H9 (cell line): ENCODE measurements around the gene AXIN1. TPM values are rescaled to one million over a fixed set of nuclear protein-coding genes. Genes with fewer than 3 reads are reported as not detected.

Experiments used
- DNase-seq: peaks from one replicate; pipeline ENCODE4 v3.0.0-alpha.2; 2017
- H2AFZ ChIP-seq: one replicate; pipeline ENCODE4 v1.6.1; 2013; ENCODE audit warnings: mild to moderate bottlenecking, low read length, control low read depth, moderate library complexity
- H2AK5ac ChIP-seq: 2 replicates; pipeline ENCODE4 v1.6.1; 2013; ENCODE audit warnings: low read length, control low read depth, mixed read lengths; ENCODE audit not compliant: insufficient read length
- H2BK120ac ChIP-seq: one replicate; pipeline ENCODE4 v1.6.1; 2013; ENCODE audit warnings: low read depth, mild to moderate bottlenecking, low read length, control low read depth, inconsistent platforms; ENCODE audit not compliant: poor library complexity, severe bottlenecking
- H2BK12ac ChIP-seq: 2 replicates; pipeline ENCODE4 v1.6.1; 2013; ENCODE audit warnings: low read length, control low read depth, mixed read lengths, low read depth; ENCODE audit not compliant: insufficient read length
- H2BK15ac ChIP-seq: 2 replicates; pipeline ENCODE4 v1.6.1; 2013; ENCODE audit warnings: low read depth, low read length, control low read depth
- H2BK20ac ChIP-seq: one replicate; pipeline ENCODE4 v1.6.1; 2013; ENCODE audit warnings: low read depth, mild to moderate bottlenecking, low read length, control low read depth, inconsistent platforms; ENCODE audit not compliant: poor library complexity, severe bottlenecking
- H2BK5ac ChIP-seq: 2 replicates; pipeline ENCODE4 v1.6.1; 2013; ENCODE audit warnings: low read length, control low read depth, mixed read lengths; ENCODE audit not compliant: insufficient read length
- H3K14ac ChIP-seq: 2 replicates; pipeline ENCODE4 v1.6.1; 2013; ENCODE audit warnings: low read length, control low read depth; ENCODE audit not compliant: insufficient read depth
- H3K18ac ChIP-seq: 2 replicates; pipeline ENCODE4 v1.6.1; 2013; ENCODE audit warnings: low read depth, mild to moderate bottlenecking, mixed read lengths, low read length, control low read depth; ENCODE audit not compliant: insufficient read length
- H3K23ac ChIP-seq: 2 replicates; pipeline ENCODE4 v1.6.1; 2013; ENCODE audit warnings: low read length, control low read depth, mixed read lengths, low read depth; ENCODE audit not compliant: insufficient read length
- H3K23me2 ChIP-seq: 2 replicates; pipeline ENCODE4 v1.6.1; 2013; ENCODE audit warnings: low read depth, mild to moderate bottlenecking, mixed read lengths, low read length, control low read depth; ENCODE audit not compliant: insufficient read length, poor library complexity, severe bottlenecking
- H3K27ac ChIP-seq: 2 replicates; pipeline ENCODE4 v1.5.1; 2013; ENCODE audit warnings: low read length, control low read depth, mixed read lengths, low read depth; ENCODE audit not compliant: insufficient read length
- H3K27me3 ChIP-seq: 2 replicates; pipeline ENCODE4 v1.6.1; 2013; ENCODE audit warnings: low read length, control low read depth, inconsistent platforms; ENCODE audit not compliant: insufficient read depth
- H3K4ac ChIP-seq: 2 replicates; pipeline ENCODE4 v1.6.1; 2013; ENCODE audit warnings: low read depth, mild to moderate bottlenecking, control low read depth, inconsistent platforms, low read length, moderate library complexity
- H3K4me1 ChIP-seq: 2 replicates; pipeline ENCODE4 v1.6.1; 2013; ENCODE audit warnings: low read length, control low read depth, inconsistent platforms; ENCODE audit not compliant: insufficient read depth
- H3K4me2 ChIP-seq: 2 replicates; pipeline ENCODE4 v1.6.1; 2013; ENCODE audit warnings: low read length, control low read depth, mixed read lengths; ENCODE audit not compliant: insufficient read length, insufficient read depth
- H3K56ac ChIP-seq: 2 replicates; pipeline ENCODE4 v1.6.1; 2013; ENCODE audit warnings: low read depth, mild to moderate bottlenecking, mixed read lengths, low read length, control low read depth; ENCODE audit not compliant: insufficient read length
- H3K79me1 ChIP-seq: 2 replicates; pipeline ENCODE4 v1.6.1; 2013; ENCODE audit warnings: low read depth, mild to moderate bottlenecking, moderate library complexity, low read length, control low read depth, inconsistent platforms; ENCODE audit not compliant: insufficient read depth, poor library complexity, severe bottlenecking
- H3K79me2 ChIP-seq: 2 replicates; pipeline ENCODE4 v1.6.1; 2013; ENCODE audit warnings: low read length, control low read depth, inconsistent platforms; ENCODE audit not compliant: insufficient read depth
- H3K9ac ChIP-seq: 2 replicates; pipeline ENCODE4 v1.6.1; 2013; ENCODE audit warnings: low read length, control low read depth, mixed read lengths; ENCODE audit not compliant: insufficient read length; ENCODE audit errors: extremely low read depth
- H3K9me3 ChIP-seq: one replicate; pipeline ENCODE4 v1.6.1; 2013; ENCODE audit warnings: low read depth, low read length, inconsistent platforms; ENCODE audit not compliant: control insufficient read depth
- H3T11ph ChIP-seq: one replicate; pipeline ENCODE4 v1.6.1; 2013; ENCODE audit warnings: mild to moderate bottlenecking, low read length, control low read depth, inconsistent platforms
- H4K20me1 ChIP-seq: one replicate; pipeline ENCODE4 v1.6.1; 2013; ENCODE audit not compliant: control insufficient read depth, insufficient read length, insufficient read depth
- H4K5ac ChIP-seq: 2 replicates; pipeline ENCODE4 v1.6.1; 2013; ENCODE audit warnings: low read depth, mild to moderate bottlenecking, mixed read lengths, low read length, control low read depth; ENCODE audit not compliant: insufficient read length
- H4K8ac ChIP-seq: replicated peaks from 2 replicates; pipeline ENCODE4 v1.6.1; 2013; ENCODE audit warnings: low read length, control low read depth, mixed read lengths, low read depth; ENCODE audit not compliant: insufficient read length
- H4K91ac ChIP-seq: 2 replicates; pipeline ENCODE4 v1.6.1; 2013; ENCODE audit warnings: low read depth, mild to moderate bottlenecking, moderate library complexity, mixed read lengths, low read length, control low read depth; ENCODE audit not compliant: insufficient read length
- H3K27ac Mint-ChIP-seq, 3 experiments: 2 replicates in 2 of 3; 3 replicates in 1 of 3; pipeline ENCODE4 v1.8.0; 2020 to 2021; ENCODE audit warnings: mixed read lengths in 3 of 3, mild to moderate bottlenecking in 1 of 3, moderate library complexity in 1 of 3
- H3K27me3 Mint-ChIP-seq: 2 replicates; pipeline ENCODE4 v1.8.0; 2021; ENCODE audit warnings: low read depth, mild to moderate bottlenecking, moderate library complexity, mixed read lengths
- H3K36me3 Mint-ChIP-seq, 3 experiments: 2 replicates in 2 of 3; 3 replicates in 1 of 3; pipeline ENCODE4 v1.8.0; 2020 to 2021; ENCODE audit warnings: low read depth in 3 of 3, mixed read lengths in 3 of 3; ENCODE audit not compliant: insufficient read depth in 1 of 3
- H3K4me1 Mint-ChIP-seq, 2 experiments: 2 replicates each; pipeline ENCODE4 v1.8.0; 2020; ENCODE audit warnings: mixed read lengths in 2 of 2
- H3K4me3 Mint-ChIP-seq, 2 experiments: 2 replicates in 1 of 2; 3 replicates in 1 of 2; pipeline ENCODE4 v1.8.0; 2020 to 2021; ENCODE audit warnings: mild to moderate bottlenecking in 2 of 2, mixed read lengths in 2 of 2, moderate library complexity in 1 of 2
- H3K9me3 Mint-ChIP-seq, 2 experiments: 2 replicates in 1 of 2; 3 replicates in 1 of 2; pipeline ENCODE4 v1.8.0; 2020; ENCODE audit warnings: mild to moderate bottlenecking in 2 of 2, mixed read lengths in 2 of 2, moderate library complexity in 1 of 2
- CTCF ChIP-seq: fragments of 200-600 bp; sonication (generic); conservative IDR thresholded peaks from 3 replicates; pipeline ENCODE4 v1.8.0; 2021; ENCODE audit warnings: antibody characterized with exemption, mild to moderate bottlenecking
- WGBS: extraction: QIAGEN DNeasy Blood & Tissue Kit; methylation state at CpG from one replicate; pipeline ENCODE4 v1.1.7; 2013; ENCODE audit warnings: missing lambda C conversion rate, low lambda C conversion rate, mixed read lengths; ENCODE audit not compliant: insufficient read length; ENCODE audit errors: extremely low coverage; 5-methylcytosine and 5-hydroxymethylcytosine counted together
- total RNA-seq: library from RNA; stranded (reverse); gene quantifications from 2 replicates; pipeline ENCODE4 v1.2.1, GENCODE V29; 2021

The AXIN1 gene
- total RNA-seq, 1 experiment from 2014 or later, result 50.9 TPM

GRCh38 chr16:347203-347602 is 5.3 kb downstream of the AXIN1 start:
- no peak overlapping the region for H3K14ac ChIP-seq
- 0 out of 7 replicates have a peak overlapping the region, but pooled peaks of 1 of the 3 experiments have one; percentile 37 for H3K27ac Mint-ChIP-seq
- H3K4me2 ChIP-seq, result no peak overlapping the region
- H3K4me3 Mint-ChIP-seq, result no peak overlapping the region
- H2BK15ac ChIP-seq, result no peak overlapping the region
- no peak overlapping the region for H3K27ac ChIP-seq
- H3K23me2 ChIP-seq, result no peaks in the 10 kb centered on the region
- H3K23ac ChIP-seq, result no peak overlapping the region
- peaks cover 40 to 70% (median 46%) of the 10 kb centered on the region in 3 experiments for H3K36me3 Mint-ChIP-seq
- H3K9ac ChIP-seq, result no peak overlapping the region
- DNase-seq, result no peak
- H2AK5ac ChIP-seq, result no peak overlapping the region
- H3K27me3 ChIP-seq, result no peaks in the 10 kb centered on the region
- H4K91ac ChIP-seq, result no peak overlapping the region
- no peaks in the 10 kb centered on the region; the same call in 1 of the 2 replicates for H3K4me1 ChIP-seq
- peaks cover 37% of the 10 kb centered on the region; the same call in 1 of the 2 replicates for H3K79me2 ChIP-seq
- peaks cover 7% of the 10 kb centered on the region for H3K79me1 ChIP-seq
- no peak overlapping the region for H3K18ac ChIP-seq
- H2BK5ac ChIP-seq, result no peak overlapping the region
- H3T11ph ChIP-seq, result no peak overlapping the region
- H2BK12ac ChIP-seq, result no peak overlapping the region
- H2BK120ac ChIP-seq, result no peak overlapping the region
- H3K9me3 ChIP-seq, result no peaks in the 10 kb centered on the region
- H4K5ac ChIP-seq, result no peak overlapping the region
- no peak overlapping the region for H2AFZ ChIP-seq
- H4K8ac ChIP-seq, result no peak overlapping the region
- H3K4me1 Mint-ChIP-seq, result peaks cover 9 to 13% of the 10 kb centered on the region in 2 experiments
- no peaks in the 10 kb centered on the region for H4K20me1 ChIP-seq
- no peaks in the 10 kb centered on the region for H3K27me3 Mint-ChIP-seq
- no CpG with 5 or more reads among the region's 6 CpGs for WGBS
- no peak overlapping the region for H3K4ac ChIP-seq
- H3K9me3 Mint-ChIP-seq, result no peaks in the 10 kb centered on the region
- TF ChIP-seq CTCF, result no peak
- H3K56ac ChIP-seq, result no peak overlapping the region
- no peak overlapping the region for H2BK20ac ChIP-seq
